Neural progenitor cell (in vitro differentiated cells): ENCODE results near the gene LDAH. TPM values are rescaled to one million over a fixed set of nuclear protein-coding genes. Genes with fewer than 3 reads are reported as not detected.

Experiments
- DNase-seq: peaks from one replicate; pipeline ENCODE4 v3.0.0-alpha.2; 2016; ENCODE audit warnings: low spot score
- H2AFZ ChIP-seq: fragments of 200-600 bp; sonication (generic); replicated peaks from 2 replicates; pipeline ENCODE4 v1.6.1; 2016; ENCODE audit warnings: antibody characterized with exemption
- H3F3A ChIP-seq: fragments of 200-600 bp; sonication (generic); 2 replicates; pipeline ENCODE4 v1.6.1; 2016; ENCODE audit warnings: antibody characterized with exemption, low read depth
- H3K27ac ChIP-seq: fragments of 200-600 bp; sonication (generic); 2 replicates; pipeline ENCODE4 v1.5.1; 2016; ENCODE audit warnings: mild to moderate bottlenecking
- H3K27me3 ChIP-seq: fragments of 200-600 bp; sonication (generic); 2 replicates; pipeline ENCODE4 v1.6.1; 2016; ENCODE audit warnings: mild to moderate bottlenecking, moderate library complexity
- H3K36me3 ChIP-seq: fragments of 200-600 bp; sonication (generic); 2 replicates; pipeline ENCODE4 v1.5.1; 2016
- H3K4me1 ChIP-seq: fragments of 200-600 bp; sonication (generic); 2 replicates; pipeline ENCODE4 v1.6.1; 2016; ENCODE audit warnings: mixed run types
- H3K4me2 ChIP-seq: fragments of 200-600 bp; sonication (generic); 2 replicates; pipeline ENCODE4 v1.6.1; 2016
- H3K4me3 ChIP-seq: fragments of 200-600 bp; sonication (generic); 2 replicates; pipeline ENCODE4 v1.5.1; 2016
- H3K79me2 ChIP-seq: fragments of 200-600 bp; sonication (generic); 2 replicates; pipeline ENCODE4 v1.6.1; 2016; ENCODE audit warnings: low read depth
- H3K9ac ChIP-seq: fragments of 200-600 bp; sonication (generic); 2 replicates; pipeline ENCODE4 v1.6.1; 2016
- H3K9me3 ChIP-seq: fragments of 200-600 bp; sonication (generic); 2 replicates; pipeline ENCODE4 v1.5.1; 2016; ENCODE audit warnings: low read depth
- H4K20me1 ChIP-seq: fragments of 200-600 bp; sonication (generic); 2 replicates; pipeline ENCODE4 v1.6.1; 2016; ENCODE audit warnings: low read depth
- H3K27ac Mint-ChIP-seq: 3 replicates; pipeline ENCODE4 v1.8.0; 2021; ENCODE audit warnings: mixed read lengths
- H3K27me3 Mint-ChIP-seq: 2 replicates; pipeline ENCODE4 v1.8.0; 2022; ENCODE audit warnings: low read depth, mild to moderate bottlenecking, inconsistent platforms, moderate library complexity, mixed read lengths; ENCODE audit not compliant: insufficient read depth
- H3K36me3 Mint-ChIP-seq: 3 replicates; pipeline ENCODE4 v1.8.0; 2021; ENCODE audit warnings: mixed read lengths
- H3K4me1 Mint-ChIP-seq: 3 replicates; pipeline ENCODE4 v1.8.0; 2021; ENCODE audit warnings: mixed read lengths
- H3K4me3 Mint-ChIP-seq: 3 replicates; pipeline ENCODE4 v1.8.0; 2021; ENCODE audit warnings: mild to moderate bottlenecking, moderate library complexity, mixed read lengths
- H3K9me3 Mint-ChIP-seq: 3 replicates; pipeline ENCODE4 v1.8.0; 2020; ENCODE audit warnings: mixed read lengths
- EZH2 ChIP-seq: fragments of 200-600 bp; sonication (generic); IDR thresholded peaks from 2 replicates; pipeline ENCODE4 v1.6.1; 2017; ENCODE audit warnings: antibody characterized with exemption, mild to moderate bottlenecking, moderate library complexity
- EZH2phosphoT487 ChIP-seq: fragments of 200-600 bp; sonication (generic); IDR thresholded peaks from 2 replicates; pipeline ENCODE4 v1.6.1; 2017; ENCODE audit warnings: antibody characterized with exemption
- total RNA-seq: library from RNA; depleted of rRNA; stranded (reverse); fragments of >200 nt; gene quantifications from 2 replicates; pipeline ENCODE4 v1.2.3, GENCODE V29; 2015; ENCODE audit warnings: low replicate concordance
- TF ChIP-seq, protein P1 (sequence below): fragments of 200-600 bp; sonication (generic); IDR thresholded peaks from 2 replicates; pipeline ENCODE4 v1.5.1; 2017; ENCODE audit warnings: antibody characterized with exemption, mild to moderate bottlenecking

The LDAH gene
- total RNA-seq, 1 donor from 2014 or later = 45.2 TPM

DNA sequence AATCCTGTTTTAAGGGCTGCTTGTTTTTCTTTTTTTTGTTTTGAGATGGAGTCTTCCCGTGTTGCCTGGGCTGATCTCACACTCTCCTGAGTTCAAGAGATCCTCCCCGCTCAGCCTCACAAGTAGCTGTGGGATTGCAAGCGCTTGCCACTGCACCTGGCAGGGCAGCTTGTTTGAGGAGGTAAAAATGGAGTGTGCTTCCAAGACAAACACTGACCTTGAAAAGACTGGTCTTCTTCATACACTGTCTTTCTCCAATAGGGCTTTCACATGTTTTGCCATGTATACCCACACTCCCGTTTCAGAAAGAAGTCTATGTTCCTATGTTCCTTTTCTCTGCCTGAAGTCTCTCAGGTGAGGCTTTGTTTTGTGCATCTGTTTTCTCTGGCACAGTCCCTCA is 32.6 kb upstream of the LDAH start:
- Mint-ChIP-seq H3K9me3 (no peaks in the 10 kb centered on the region), H3K36me3 (no peaks in the 10 kb centered on the region), H3K4me3 (no peak overlapping the region), H3K27ac (no peak overlapping the region), H3K27me3 (peaks cover 6% of the 10 kb centered on the region), H3K4me1 (no peaks in the 10 kb centered on the region)
- TF ChIP-seq, protein P1, sequence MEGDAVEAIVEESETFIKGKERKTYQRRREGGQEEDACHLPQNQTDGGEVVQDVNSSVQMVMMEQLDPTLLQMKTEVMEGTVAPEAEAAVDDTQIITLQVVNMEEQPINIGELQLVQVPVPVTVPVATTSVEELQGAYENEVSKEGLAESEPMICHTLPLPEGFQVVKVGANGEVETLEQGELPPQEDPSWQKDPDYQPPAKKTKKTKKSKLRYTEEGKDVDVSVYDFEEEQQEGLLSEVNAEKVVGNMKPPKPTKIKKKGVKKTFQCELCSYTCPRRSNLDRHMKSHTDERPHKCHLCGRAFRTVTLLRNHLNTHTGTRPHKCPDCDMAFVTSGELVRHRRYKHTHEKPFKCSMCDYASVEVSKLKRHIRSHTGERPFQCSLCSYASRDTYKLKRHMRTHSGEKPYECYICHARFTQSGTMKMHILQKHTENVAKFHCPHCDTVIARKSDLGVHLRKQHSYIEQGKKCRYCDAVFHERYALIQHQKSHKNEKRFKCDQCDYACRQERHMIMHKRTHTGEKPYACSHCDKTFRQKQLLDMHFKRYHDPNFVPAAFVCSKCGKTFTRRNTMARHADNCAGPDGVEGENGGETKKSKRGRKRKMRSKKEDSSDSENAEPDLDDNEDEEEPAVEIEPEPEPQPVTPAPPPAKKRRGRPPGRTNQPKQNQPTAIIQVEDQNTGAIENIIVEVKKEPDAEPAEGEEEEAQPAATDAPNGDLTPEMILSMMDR = no peak
- no peak for TF ChIP-seq EZH2
- TF ChIP-seq EZH2phosphoT487 = no peak
- no peaks in the 10 kb centered on the region for H4K20me1 ChIP-seq
- H3F3A ChIP-seq = no peaks in the 10 kb centered on the region
- H3K4me1 ChIP-seq = no peaks in the 10 kb centered on the region
- no peaks in the 10 kb centered on the region for H3K36me3 ChIP-seq
- H3K27me3 ChIP-seq = peaks cover 67% of the 10 kb centered on the region
- no peaks in the 10 kb centered on the region for H3K79me2 ChIP-seq
- H3K9ac ChIP-seq = no peak overlapping the region
- no peak overlapping the region for H2AFZ ChIP-seq
- no peak overlapping the region for H3K4me3 ChIP-seq
- H3K4me2 ChIP-seq = no peak overlapping the region
- no peak for DNase-seq
- no peaks in the 10 kb centered on the region for H3K9me3 ChIP-seq
- no peak overlapping the region for H3K27ac ChIP-seq

DNA sequence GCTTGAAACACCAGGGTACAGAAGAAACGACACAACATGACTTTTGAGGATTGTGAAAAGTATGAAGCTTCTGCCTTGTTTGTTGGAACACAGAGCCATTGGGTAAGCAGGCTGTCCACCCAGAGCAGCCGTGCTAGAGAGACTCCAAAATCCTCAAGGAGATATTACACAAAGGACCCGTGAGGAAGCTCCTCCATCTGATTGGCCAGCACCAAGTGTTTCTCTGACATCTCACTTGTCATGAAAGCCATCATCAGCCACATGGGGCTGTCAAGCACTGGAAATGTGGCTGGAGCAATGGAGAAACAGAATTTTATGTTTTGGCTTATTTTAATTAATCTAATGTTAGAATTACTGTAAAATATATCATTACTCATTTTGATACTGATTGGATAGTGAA is 29.8 kb upstream of the LDAH start:
- Histone ChIP-seq H3K4me1 (no peaks in the 10 kb centered on the region), H3K27ac (no peak overlapping the region), H3F3A (no peaks in the 10 kb centered on the region), H3K4me3 (no peak overlapping the region), H3K79me2 (no peaks in the 10 kb centered on the region), H3K36me3 (no peaks in the 10 kb centered on the region), H3K9me3 (no peaks in the 10 kb centered on the region), H2AFZ (no peak overlapping the region), H3K4me2 (no peak overlapping the region), H4K20me1 (no peaks in the 10 kb centered on the region), H3K27me3 (peaks cover 51% of the 10 kb centered on the region), H3K9ac (no peak overlapping the region)
- Mint-ChIP-seq H3K27me3 (peaks cover 6% of the 10 kb centered on the region), H3K4me1 (no peaks in the 10 kb centered on the region), H3K36me3 (no peaks in the 10 kb centered on the region), H3K4me3 (no peak overlapping the region), H3K9me3 (no peaks in the 10 kb centered on the region), H3K27ac (no peak overlapping the region)
- TF ChIP-seq EZH2phosphoT487 (no peak), EZH2 (no peak)
- TF ChIP-seq, protein P1 = no peak
- DNase-seq = no peak

DNA sequence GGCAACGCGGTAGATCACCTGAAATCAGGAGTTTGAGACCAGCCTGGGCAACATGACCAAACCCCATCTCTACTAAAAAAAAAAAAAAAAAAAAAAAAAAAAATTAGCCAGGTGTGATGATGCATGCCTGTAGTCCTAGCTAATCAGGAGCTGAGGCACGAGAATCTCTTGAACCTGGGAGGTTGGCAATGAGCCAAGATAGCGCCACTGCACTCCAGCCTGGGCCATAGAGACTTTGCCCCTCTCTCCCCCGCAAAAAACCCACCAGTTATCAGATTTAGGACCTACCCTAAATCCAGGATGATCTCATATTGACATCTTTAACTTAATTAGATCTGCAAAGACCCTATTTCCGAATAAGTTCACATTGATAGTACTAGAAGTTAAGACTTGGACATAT is 29.2 kb upstream of the LDAH start:
- H3K27me3 Mint-ChIP-seq = peaks cover 6% of the 10 kb centered on the region
- no peak overlapping the region for H3K4me3 Mint-ChIP-seq
- no peak overlapping the region for H3K9ac ChIP-seq
- no peaks in the 10 kb centered on the region for H3K9me3 Mint-ChIP-seq
- no peaks in the 10 kb centered on the region for H3K4me1 Mint-ChIP-seq
- H3K4me1 ChIP-seq = no peaks in the 10 kb centered on the region
- DNase-seq = no peak
- no peak overlapping the region for H3K4me3 ChIP-seq
- peaks cover 51% of the 10 kb centered on the region for H3K27me3 ChIP-seq
- H3K27ac ChIP-seq = no peak overlapping the region
- no peak overlapping the region for H2AFZ ChIP-seq
- no peaks in the 10 kb centered on the region for H4K20me1 ChIP-seq
- no peak overlapping the region for H3K4me2 ChIP-seq
- no peak overlapping the region for H3K27ac Mint-ChIP-seq
- H3K36me3 Mint-ChIP-seq = no peaks in the 10 kb centered on the region
- H3K79me2 ChIP-seq = no peaks in the 10 kb centered on the region
- no peaks in the 10 kb centered on the region for H3F3A ChIP-seq
- no peaks in the 10 kb centered on the region for H3K36me3 ChIP-seq
- TF ChIP-seq EZH2phosphoT487 = no peak
- no peak for TF ChIP-seq EZH2
- TF ChIP-seq, protein P1 = no peak
- no peaks in the 10 kb centered on the region for H3K9me3 ChIP-seq
